GM12878 (cell line): ENCODE results near the gene CREB5. TPM values are rescaled to one million over a fixed set of nuclear protein-coding genes. Genes with fewer than 3 reads are reported as not detected.

Experiments
- CBX5 ChIP-seq: sonication (generic); IDR thresholded peaks from 2 replicates; pipeline ENCODE4 v1.6.1; 2016; ENCODE audit warnings: low read depth, moderate library complexity, mild to moderate bottlenecking, inconsistent platforms
- E4F1 ChIP-seq: fragments of 450-650 bp; IDR thresholded peaks from 2 replicates; pipeline ENCODE4 v1.6.1; 2018; ENCODE audit warnings: borderline replicate concordance, mild to moderate bottlenecking; ENCODE audit not compliant: partially characterized antibody
- EED ChIP-seq: sonication (generic); IDR thresholded peaks from 2 replicates; pipeline ENCODE4 v1.6.1; 2016; ENCODE audit warnings: antibody characterized with exemption, low read depth
- EP300 ChIP-seq, 2 experiments: fragments of 150-350 bp in 1 of 2; IDR thresholded peaks; 2 replicates each; pipeline ENCODE4 v1.6.1; 2011 to 2012; ENCODE audit warnings: low read depth in 2 of 2, low read length in 2 of 2, borderline replicate concordance in 1 of 2, improper control_type of control experiment in 1 of 2, inconsistent platforms in 1 of 2; ENCODE audit not compliant: control insufficient read depth in 1 of 2
- ESRRA ChIP-seq: IDR thresholded peaks from 2 replicates; pipeline ENCODE4 v1.6.1; 2012; ENCODE audit warnings: mild to moderate bottlenecking, low read length, improper control_type of control experiment
- ETV6 ChIP-seq, 2 experiments: fragments of 450-650 bp in 1 of 2; IDR thresholded peaks in 1 of 2; conservative IDR thresholded peaks in 1 of 2; 2 replicates each; pipeline ENCODE4 v1.6.1; 2014; ENCODE audit warnings: antibody characterized with exemption in 1 of 2, borderline replicate concordance in 1 of 2, low read depth in 1 of 2, mild to moderate bottlenecking in 1 of 2, moderate library complexity in 1 of 2
- FOXK2 ChIP-seq: fragments of 450-650 bp; IDR thresholded peaks from 2 replicates; pipeline ENCODE4 v1.6.1; 2017; ENCODE audit warnings: mild to moderate bottlenecking, moderate library complexity
- HDAC2 ChIP-seq: fragments of 200-600 bp; sonication (generic); IDR thresholded peaks from 2 replicates; pipeline ENCODE4 v1.6.1; 2017
- IRF4 ChIP-seq: IDR thresholded peaks from 2 replicates; pipeline ENCODE4 v1.6.1; 2011; ENCODE audit warnings: low read depth, low read length
- KLF5 ChIP-seq: fragments of 450-650 bp; IDR thresholded peaks from 2 replicates; pipeline ENCODE4 v1.6.1; 2014; ENCODE audit warnings: mild to moderate bottlenecking; ENCODE audit not compliant: partially characterized antibody
- NFYA ChIP-seq: IDR thresholded peaks from 2 replicates; pipeline ENCODE4 v1.6.1; 2011; ENCODE audit warnings: low read depth, mild to moderate bottlenecking, low read length, improper control_type of control experiment, borderline replicate concordance
- NR2F1 ChIP-seq: fragments of 450-650 bp; conservative IDR thresholded peaks from 2 replicates; pipeline ENCODE4 v1.6.1; 2017; ENCODE audit warnings: mild to moderate bottlenecking
- RUNX3 ChIP-seq: IDR thresholded peaks from 2 replicates; pipeline ENCODE4 v1.6.1; 2012; ENCODE audit warnings: low read length, inconsistent platforms
- SMAD1 ChIP-seq: fragments of 450-650 bp; IDR thresholded peaks from 2 replicates; pipeline ENCODE4 v1.6.1; 2018; ENCODE audit warnings: mild to moderate bottlenecking, low read depth; ENCODE audit not compliant: partially characterized antibody
- STAT1 ChIP-seq: fragments of 450-650 bp; conservative IDR thresholded peaks from 2 replicates; pipeline ENCODE4 v1.6.1; 2014; ENCODE audit warnings: antibody characterized with exemption, mild to moderate bottlenecking
- STAT3 ChIP-seq: IDR thresholded peaks from 2 replicates; pipeline ENCODE4 v1.6.1; 2011; ENCODE audit warnings: low read depth, low read length, improper control_type of control experiment
- TAF1 ChIP-seq: IDR thresholded peaks from 2 replicates; pipeline ENCODE4 v1.6.1; 2011; ENCODE audit warnings: mild to moderate bottlenecking, low read depth, low read length, borderline replicate concordance
- ZNF207 ChIP-seq: fragments of 450-650 bp; IDR thresholded peaks from 2 replicates; pipeline ENCODE4 v1.6.1; 2014; ENCODE audit warnings: antibody characterized with exemption, mild to moderate bottlenecking, borderline replicate concordance
- ZNF217 ChIP-seq: fragments of 450-650 bp; IDR thresholded peaks from 2 replicates; pipeline ENCODE4 v1.6.1; 2017; ENCODE audit warnings: antibody characterized with exemption, mild to moderate bottlenecking
- ZNF592 ChIP-seq: fragments of 450-650 bp; IDR thresholded peaks from 2 replicates; pipeline ENCODE4 v1.6.1; 2017; ENCODE audit warnings: mild to moderate bottlenecking, moderate library complexity
- polyA plus RNA-seq, 11 experiments: library from polyadenylated mRNA; depleted of rRNA in 4 of 11; unstranded in 6 of 11; stranded (reverse) in 5 of 11; fragments of >200 nt; fragmentation: Nextera tagmentation in 4 of 11; fragmentation: Illumina TruSeq in 1 of 11; extraction: Ambion mirVana in 4 of 11; extraction: Trizol in 1 of 11; gene quantifications; 1 replicate in 1 of 11; 2 replicates in 10 of 11; pipeline versions ENCODE4 v1.2.1 to v1.2.3, GENCODE V29; 2011 to 2016; ENCODE audit warnings: inconsistent platforms in 2 of 11, missing spikeins in 2 of 11, low read depth in 1 of 11
- total RNA-seq, 4 experiments: library from RNA; depleted of rRNA in 3 of 4; stranded (reverse); fragments of >200 nt in 3 of 4; fragmentation: Illumina TruSeq in 1 of 4; extraction: Trizol in 1 of 4; gene quantifications; 2 replicates each; pipeline versions ENCODE4 v1.2.1 to v1.2.3, GENCODE V29; 2013 to 2021
- TF ChIP-seq, protein P1 (sequence below): IDR thresholded peaks from 2 replicates; pipeline ENCODE4 v1.6.1; 2012; ENCODE audit warnings: low read depth, low read length, improper control_type of control experiment
- TF ChIP-seq, protein P2 (sequence below): fragments of 450-650 bp; IDR thresholded peaks from 2 replicates; pipeline ENCODE4 v1.6.1; 2016; ENCODE audit warnings: mild to moderate bottlenecking

The CREB5 gene
- total and polyA plus RNA-seq, 10 of the 15 experiments (the other 5 are each of a cell fraction or from before 2014, with no cell fraction given), result 12.9 to 74.1 (median 53.0) TPM

DNA sequence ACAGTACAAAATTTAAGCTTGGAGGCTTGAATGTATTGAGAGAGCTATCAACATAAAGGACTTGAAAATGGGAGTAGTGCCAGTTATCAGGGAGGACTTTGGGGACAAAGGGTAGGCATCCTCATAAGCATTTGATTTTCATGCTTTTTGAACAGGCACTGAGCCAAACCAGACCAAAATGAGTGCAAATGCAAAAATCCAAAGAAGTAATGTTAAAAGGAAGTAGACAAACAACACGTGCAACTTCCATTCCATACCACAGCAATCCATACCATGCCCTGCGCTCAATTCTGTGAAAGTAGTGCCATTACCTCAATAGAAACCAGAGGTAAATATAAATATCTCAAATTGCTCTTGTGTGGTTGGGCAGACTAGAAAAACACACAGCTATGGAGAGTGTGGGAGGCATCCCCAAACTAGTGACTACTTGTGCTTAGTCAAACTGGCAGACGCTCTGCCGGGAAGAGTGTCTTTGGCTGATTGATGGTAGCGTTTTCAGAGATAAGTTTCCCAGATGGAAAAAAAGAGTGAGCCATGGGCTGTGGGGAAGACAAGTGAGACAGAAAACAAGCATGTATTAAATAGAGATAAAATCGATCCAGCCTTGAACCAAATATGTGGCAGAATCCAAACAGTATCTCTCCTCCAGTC lies 161.5 kb downstream of the CREB5 start (continued):
- TF ChIP-seq ESRRA, result no peak
- no peak for TF ChIP-seq ZNF592
- no peak for TF ChIP-seq KLF5
- no peak for TF ChIP-seq FOXK2
- no peak for TF ChIP-seq NR2F1
- no peak for TF ChIP-seq E4F1
- no peak for TF ChIP-seq STAT3
- TF ChIP-seq HDAC2, result no peak
- TF ChIP-seq STAT1, result no peak
- peak; percentile 93 for TF ChIP-seq EED
- TF ChIP-seq EP300 (IDR thresholded peaks at IDR 0.05; ENCODE audit: borderline replicate concordance in 1 of 2, control insufficient read depth in 1 of 2, low read depth in 2 of 2, low read length in 2 of 2), result peak; percentile 33 to 65; a peak in 3 of 4 replicates
- TF ChIP-seq TAF1, result no peak
- TF ChIP-seq RUNX3, result peak; percentile 88
- TF ChIP-seq CBX5, result no peak
- peak; percentile 58; the same call in 1 of the 2 replicates for TF ChIP-seq IRF4
- TF ChIP-seq ETV6 (conservative IDR thresholded peaks at IDR 0.05 in 1 of 2, IDR thresholded peaks at IDR 0.05 in 1 of 2; ENCODE audit: borderline replicate concordance in 1 of 2, low read depth in 1 of 2), result peak in 1 of 2 experiments; percentile 80; a peak in 1 of 4 replicates
- TF ChIP-seq, protein P1, sequence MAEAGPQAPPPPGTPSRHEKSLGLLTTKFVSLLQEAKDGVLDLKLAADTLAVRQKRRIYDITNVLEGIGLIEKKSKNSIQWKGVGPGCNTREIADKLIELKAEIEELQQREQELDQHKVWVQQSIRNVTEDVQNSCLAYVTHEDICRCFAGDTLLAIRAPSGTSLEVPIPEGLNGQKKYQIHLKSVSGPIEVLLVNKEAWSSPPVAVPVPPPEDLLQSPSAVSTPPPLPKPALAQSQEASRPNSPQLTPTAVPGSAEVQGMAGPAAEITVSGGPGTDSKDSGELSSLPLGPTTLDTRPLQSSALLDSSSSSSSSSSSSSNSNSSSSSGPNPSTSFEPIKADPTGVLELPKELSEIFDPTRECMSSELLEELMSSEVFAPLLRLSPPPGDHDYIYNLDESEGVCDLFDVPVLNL, result no peak
- no peak for TF ChIP-seq ZNF207
- TF ChIP-seq ZNF217, result no peak
- TF ChIP-seq, protein P2, sequence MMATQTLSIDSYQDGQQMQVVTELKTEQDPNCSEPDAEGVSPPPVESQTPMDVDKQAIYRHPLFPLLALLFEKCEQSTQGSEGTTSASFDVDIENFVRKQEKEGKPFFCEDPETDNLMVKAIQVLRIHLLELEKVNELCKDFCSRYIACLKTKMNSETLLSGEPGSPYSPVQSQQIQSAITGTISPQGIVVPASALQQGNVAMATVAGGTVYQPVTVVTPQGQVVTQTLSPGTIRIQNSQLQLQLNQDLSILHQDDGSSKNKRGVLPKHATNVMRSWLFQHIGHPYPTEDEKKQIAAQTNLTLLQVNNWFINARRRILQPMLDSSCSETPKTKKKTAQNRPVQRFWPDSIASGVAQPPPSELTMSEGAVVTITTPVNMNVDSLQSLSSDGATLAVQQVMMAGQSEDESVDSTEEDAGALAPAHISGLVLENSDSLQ, result no peak
- TF ChIP-seq SMAD1, result no peak
- TF ChIP-seq NFYA, result no peak
